Stimulated activated CD4-positive, alpha-beta T cell treated with anti-CD3 and anti-CD28 coated beads, Interleukin-15, amount 100 ng/mL, for 48 hours (primary cell): ENCODE measurements around the gene SPOCD1.

Experiments used
- DNase-seq, 2 donors: peaks; one replicate each; pipeline ENCODE4 v3.0.0-alpha.2; 2020; ENCODE audit warnings: low read depth in 2 of 2

SPOCD1 gene

GRCh38 chr1:31755850-31756492, 59.9 kb downstream of the SPOCD1 start:
- DNase-seq, result no peak

- no peak for DNase-seq
Measured at GRCh38 chr1:31755197-31755611, 60.6 kb downstream of the SPOCD1 start.

- no peak for DNase-seq
Measured at GRCh38 chr1:31754397-31754796, 61.4 kb downstream of the SPOCD1 start.

- DNase-seq, result no peak
Measured at GRCh38 chr1:31753707-31754349, 62.0 kb downstream of the SPOCD1 start.

GRCh38 chr1:31752952-31753475, 62.8 kb downstream of the SPOCD1 start:
- DNase-seq, result no peak

- DNase-seq, result no peak
Measured at GRCh38 chr1:31752258-31752657, 63.6 kb downstream of the SPOCD1 start.

- no peak for DNase-seq
Measured at GRCh38 chr1:31751822-31752241, 64.0 kb downstream of the SPOCD1 start.

GRCh38 chr1:31750858-31751510, 64.8 kb downstream of the SPOCD1 start:
- DNase-seq, result no peak

- DNase-seq, result no peak
Measured at GRCh38 chr1:31749785-31750735, 65.8 kb downstream of the SPOCD1 start.

GRCh38 chr1:31748365-31748764, 67.5 kb downstream of the SPOCD1 start:
- DNase-seq, result no peak

GRCh38 chr1:31747304-31747703, 68.5 kb downstream of the SPOCD1 start:
- no peak for DNase-seq

- no peak for DNase-seq
Measured at GRCh38 chr1:31746687-31747086, 69.1 kb downstream of the SPOCD1 start.

- no peak for DNase-seq
Measured at GRCh38 chr1:31745946-31746670, 69.7 kb downstream of the SPOCD1 start.

- peak; percentile 22 to 55 for DNase-seq
Measured at GRCh38 chr1:31745096-31745945, 70.5 kb downstream of the SPOCD1 start.

GRCh38 chr1:31744165-31744888, 71.5 kb downstream of the SPOCD1 start:
- DNase-seq, result no peak

- DNase-seq, result no peak
Measured at GRCh38 chr1:31742462-31743212, 73.2 kb downstream of the SPOCD1 start.
